HG03097 (cell line): Measurements from ENCODE around the gene VWA5B2.

Source experiments
- ATAC-seq: cut with Tn5 transposase; IDR thresholded peaks from one replicate; pipeline ENCODE4 v1.9.1; 2021; ENCODE audit not compliant: unreplicated experiment, low FRiP score

Gene VWA5B2

GRCh38 chr3:184272269-184272668 is 42.9 kb downstream of the VWA5B2 start:
- ATAC-seq, result no peak

- no peak for ATAC-seq
These were observed 46.0 kb downstream of the VWA5B2 start for GRCh38 chr3:184275381-184275701.

GRCh38 chr3:184275961-184276910 is 46.9 kb downstream of the VWA5B2 start, which contains the start of gene ECE2:
TSS of gene ECE2 (plus strand) at chr3:184276022. CDS start at chr3:184276154, 132 bp downstream.
- ATAC-seq, result no peak

GRCh38 chr3:184277366-184277765 is 48.0 kb downstream of the VWA5B2 start:
- ATAC-seq, result no peak

- no peak for ATAC-seq
These were observed 53.6 kb downstream of the VWA5B2 start for GRCh38 chr3:184282941-184283340.

GRCh38 chr3:184283681-184284080 is 54.3 kb downstream of the VWA5B2 start:
- no peak for ATAC-seq

GRCh38 chr3:184284696-184285095 is 55.3 kb downstream of the VWA5B2 start:
- no peak for ATAC-seq

GRCh38 chr3:184289426-184289938 is 60.1 kb downstream of the VWA5B2 start:
- no peak for ATAC-seq

- no peak for ATAC-seq
These were observed 60.9 kb downstream of the VWA5B2 start for GRCh38 chr3:184290331-184290730.

- no peak for ATAC-seq
These were observed 61.8 kb downstream of the VWA5B2 start for GRCh38 chr3:184291044-184291737.
